Stimulated activated CD8-positive, alpha-beta memory T cell treated with anti-CD3 and anti-CD28 coated beads, Interleukin-4, amount 100 ng/mL, for 24 hours (primary cell): ENCODE data around the gene CTDSP1.

Experiments used
- DNase-seq: peaks from one replicate; pipeline ENCODE4 v3.0.0-alpha.2; 2020; ENCODE audit warnings: low read depth

Gene CTDSP1

DNA sequence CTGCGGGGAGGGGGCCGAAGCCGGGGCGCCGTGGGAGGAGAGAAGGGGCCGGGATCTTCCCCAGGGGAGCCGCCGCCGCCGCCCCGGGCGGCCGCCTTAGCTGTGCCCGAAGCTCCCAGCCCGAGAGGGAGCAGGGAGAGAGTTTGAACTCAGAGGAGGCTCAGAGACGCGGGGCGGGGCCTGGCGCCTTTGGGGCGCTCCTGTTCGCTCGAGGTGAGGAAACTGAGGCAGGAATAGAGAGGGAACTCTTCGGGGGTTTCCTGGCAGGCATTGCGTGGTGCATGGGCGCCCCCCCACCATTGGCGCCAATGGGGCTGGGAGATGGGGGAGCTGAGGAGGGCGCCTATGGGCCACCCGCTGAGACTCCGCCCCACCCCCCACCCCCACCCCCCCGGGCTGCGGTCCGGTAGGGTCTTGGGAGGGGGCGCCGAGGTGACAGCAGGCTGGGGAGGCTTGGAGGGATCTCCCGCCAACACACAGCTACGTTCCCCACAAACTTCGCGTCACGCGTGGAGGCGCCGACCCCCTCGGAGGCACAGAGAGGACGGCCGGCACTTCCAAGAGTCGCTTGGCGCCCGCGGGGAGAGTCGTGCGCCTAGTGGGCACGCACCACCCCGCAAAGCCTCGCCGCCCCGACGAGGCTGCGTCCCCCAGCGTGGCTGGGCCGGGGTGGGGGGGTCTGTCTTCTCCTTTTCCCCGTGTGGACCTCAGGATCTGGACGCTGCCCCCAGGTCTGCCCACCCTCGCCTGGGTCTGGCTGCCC, 680 bp downstream of the CTDSP1 start:
- no peak for DNase-seq

GRCh38 chr2:218400930-218401881, 1.5 kb downstream of the CTDSP1 start:
- DNase-seq: no peak

DNA sequence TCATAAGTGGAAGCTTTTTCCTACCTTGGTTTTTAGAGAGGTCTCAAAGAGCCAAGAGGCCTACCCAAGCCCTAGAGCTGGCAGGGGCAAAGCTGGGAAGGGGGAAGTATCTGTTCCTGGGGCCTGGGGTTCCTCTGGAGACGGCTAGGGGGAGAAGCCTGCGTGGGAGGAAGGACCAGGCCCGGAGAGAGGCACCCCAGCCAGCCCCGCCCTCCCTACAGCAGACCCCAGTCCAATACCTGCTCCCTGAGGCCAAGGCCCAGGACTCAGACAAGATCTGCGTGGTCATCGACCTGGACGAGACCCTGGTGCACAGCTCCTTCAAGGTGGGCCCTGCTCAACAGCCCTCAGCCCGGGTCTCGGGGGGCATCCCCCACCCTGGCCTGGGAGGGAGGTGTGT, 2.2 kb downstream of the CTDSP1 start:
- no peak for DNase-seq

GRCh38 chr2:218402491-218402901, 2.8 kb downstream of the CTDSP1 start:
- DNase-seq: no peak

GRCh38 chr2:218402911-218403411, 3.3 kb downstream of the CTDSP1 start:
- DNase-seq: no peak

DNA sequence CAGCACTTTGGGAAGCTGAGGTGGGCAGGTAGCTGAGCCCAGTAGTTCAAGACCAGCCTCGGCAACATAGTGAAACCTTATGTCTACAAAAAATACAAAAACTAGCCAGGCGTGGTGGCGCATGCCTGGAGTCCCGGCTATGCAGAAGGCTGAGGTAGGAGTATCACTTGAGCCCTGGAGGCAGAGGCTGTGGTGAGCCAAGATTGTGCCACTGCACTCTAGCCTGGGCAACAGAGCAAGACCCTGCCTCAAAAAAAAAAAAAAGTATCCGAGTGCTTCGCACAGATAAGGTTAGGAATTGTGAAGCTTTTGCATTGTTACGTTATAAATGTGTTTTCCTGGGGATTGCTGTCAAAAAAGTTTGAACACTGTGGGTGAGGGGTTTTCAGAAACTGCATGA, 4.1 kb downstream of the CTDSP1 start:
- DNase-seq: no peak

DNA sequence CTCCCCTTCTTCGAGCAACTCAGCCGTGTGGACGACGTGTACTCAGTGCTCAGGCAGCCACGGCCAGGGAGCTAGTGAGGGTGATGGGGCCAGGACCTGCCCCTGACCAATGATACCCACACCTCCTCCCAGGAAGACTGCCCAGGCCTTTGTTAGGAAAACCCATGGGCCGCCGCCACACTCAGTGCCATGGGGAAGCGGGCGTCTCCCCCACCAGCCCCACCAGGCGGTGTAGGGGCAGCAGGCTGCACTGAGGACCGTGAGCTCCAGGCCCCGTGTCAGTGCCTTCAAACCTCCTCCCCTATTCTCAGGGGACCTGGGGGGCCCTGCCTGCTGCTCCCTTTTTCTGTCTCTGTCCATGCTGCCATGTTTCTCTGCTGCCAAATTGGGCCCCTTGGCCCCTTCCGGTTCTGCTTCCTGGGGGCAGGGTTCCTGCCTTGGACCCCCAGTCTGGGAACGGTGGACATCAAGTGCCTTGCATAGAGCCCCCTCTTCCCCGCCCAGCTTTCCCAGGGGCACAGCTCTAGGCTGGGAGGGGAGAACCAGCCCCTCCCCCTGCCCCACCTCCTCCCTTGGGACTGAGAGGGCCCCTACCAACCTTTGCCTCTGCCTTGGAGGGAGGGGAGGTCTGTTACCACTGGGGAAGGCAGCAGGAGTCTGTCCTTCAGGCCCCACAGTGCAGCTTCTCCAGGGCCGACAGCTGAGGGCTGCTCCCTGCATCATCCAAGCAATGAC, 4.8 kb downstream of the CTDSP1 start:
- DNase-seq: no peak

DNA sequence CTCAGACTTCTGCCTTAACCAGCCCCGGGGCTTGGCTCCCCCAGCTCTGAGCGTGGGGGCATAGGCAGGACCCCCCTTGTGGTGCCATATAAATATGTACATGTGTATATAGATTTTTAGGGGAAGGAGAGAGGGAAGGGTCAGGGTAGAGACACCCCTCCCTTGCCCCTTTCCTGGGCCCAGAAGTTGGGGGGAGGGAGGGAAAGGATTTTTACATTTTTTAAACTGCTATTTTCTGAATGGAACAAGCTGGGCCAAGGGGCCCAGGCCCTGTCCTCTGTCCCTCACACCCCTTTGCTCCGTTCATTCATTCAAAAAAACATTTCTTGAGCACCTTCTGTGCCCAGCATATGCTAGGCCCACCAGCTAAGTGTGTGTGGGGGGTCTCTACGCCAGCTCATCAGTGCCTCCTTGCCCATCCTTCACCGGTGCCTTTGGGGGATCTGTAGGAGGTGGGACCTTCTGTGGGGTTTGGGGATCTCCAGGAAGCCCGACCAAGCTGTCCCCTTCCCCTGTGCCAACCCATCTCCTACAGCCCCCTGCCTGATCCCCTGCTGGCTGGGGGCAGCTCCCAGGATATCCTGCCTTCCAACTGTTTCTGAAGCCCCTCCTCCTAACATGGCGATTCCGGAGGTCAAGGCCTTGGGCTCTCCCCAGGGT, 5.5 kb downstream of the CTDSP1 start:
- DNase-seq: no peak

- no peak for DNase-seq
Observed at GRCh38 chr2:218405746-218406208, 6.1 kb downstream of the CTDSP1 start.

DNA sequence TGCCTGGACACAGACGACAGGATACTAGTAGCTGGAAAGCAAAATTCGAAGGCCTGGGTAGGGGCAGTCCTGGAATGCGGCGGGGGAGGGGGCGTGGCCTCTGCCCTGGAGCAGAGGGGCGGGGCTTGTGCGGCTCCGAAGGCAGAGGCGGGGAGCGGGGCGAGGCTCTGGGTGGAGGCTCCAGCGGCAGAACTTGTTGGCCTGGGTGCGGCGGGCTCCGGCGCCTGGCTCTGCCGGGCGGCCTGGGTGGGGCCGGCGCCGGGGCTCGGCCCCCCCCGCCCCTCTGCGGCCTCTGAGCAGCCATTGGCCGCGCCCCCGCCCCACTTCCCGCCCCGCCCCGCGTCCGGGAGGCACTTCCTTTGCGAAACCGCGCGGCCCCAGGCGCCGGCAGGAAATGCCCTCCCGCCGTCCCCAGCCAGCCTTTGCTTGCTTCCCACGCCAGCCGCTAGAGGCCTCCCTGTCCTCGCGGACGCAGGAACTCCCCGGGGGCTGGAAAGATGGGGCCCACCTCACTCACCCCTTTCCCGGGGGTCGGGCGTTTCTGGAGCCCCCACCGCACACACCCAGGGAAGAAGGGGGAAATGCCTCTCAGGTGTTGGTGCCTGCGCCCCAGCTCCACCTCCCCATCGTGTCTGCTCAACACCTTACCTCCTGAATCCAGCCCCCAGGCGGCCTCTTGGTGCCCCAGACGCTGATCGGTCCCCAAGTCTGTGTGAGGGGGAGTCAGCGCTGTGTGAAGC, 6.7 kb downstream of the CTDSP1 start:
- peak; percentile 93 for DNase-seq

GRCh38 chr2:218406949-218407618, 7.4 kb downstream of the CTDSP1 start:
- no peak for DNase-seq

- DNase-seq: no peak
Observed at GRCh38 chr2:218407717-218408116, 8.0 kb downstream of the CTDSP1 start.

DNA sequence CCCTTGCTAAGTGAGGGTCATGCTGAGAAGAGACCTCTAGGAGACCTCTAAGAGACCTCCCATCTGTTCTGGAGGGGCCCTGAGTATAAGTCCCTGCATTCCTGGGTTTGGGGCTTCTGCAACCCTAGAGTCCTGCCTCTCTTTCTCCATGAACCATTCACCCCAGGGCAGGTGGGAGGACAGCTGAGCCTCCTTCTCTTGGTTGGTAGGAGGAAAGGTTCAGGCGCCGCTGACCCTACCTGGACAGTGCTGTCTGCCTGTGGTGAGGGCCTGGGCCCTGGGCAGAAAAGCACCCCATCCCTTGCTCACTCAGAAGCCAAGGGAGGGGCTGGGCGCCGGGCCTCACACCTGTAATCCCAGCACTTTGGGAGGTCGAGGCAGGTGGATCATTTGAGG, 18.7 kb downstream of the CTDSP1 start:
- no peak for DNase-seq

DNA sequence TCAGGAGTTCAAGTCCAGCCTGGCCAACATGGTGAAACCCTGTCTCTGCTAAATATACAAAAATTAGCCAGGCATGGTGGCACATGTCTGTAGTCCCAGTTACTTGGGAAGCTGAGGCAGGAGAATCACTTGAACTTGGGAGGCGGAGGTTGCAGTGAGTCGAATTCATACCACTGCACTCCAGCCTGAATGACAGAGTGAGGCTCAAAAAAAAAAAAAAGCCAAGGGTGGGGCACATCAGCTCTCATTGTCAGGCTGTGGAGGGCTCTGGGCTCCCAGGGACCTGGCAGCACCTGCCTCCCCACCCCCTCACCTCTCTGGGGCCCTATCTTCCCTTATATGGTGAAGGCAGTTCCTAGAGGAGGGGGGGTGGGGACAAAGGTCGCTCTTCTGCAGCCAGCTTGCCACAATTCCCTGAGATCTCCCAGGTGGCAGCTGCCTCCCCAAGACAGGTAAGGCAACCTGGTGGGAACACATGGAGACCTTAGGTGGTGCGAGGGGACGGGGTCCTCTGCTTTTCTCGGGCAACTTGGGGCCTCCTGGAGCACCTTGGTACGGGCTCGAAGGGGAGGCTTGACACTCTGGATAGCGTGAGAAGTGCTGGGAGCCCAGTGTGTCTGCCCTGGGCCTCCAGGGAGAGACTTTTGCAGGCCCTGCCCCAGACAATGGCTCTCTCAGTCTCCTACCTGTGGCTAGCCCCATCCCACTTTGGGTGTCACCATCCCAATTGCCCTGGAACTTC, 19.2 kb downstream of the CTDSP1 start, which contains the start of gene VIL1:
Gene VIL1, plus strand, starts transcription at position 407 of the 742 bp plus-strand sequence. CDS start 4,656 bp downstream, outside the sequence.
- DNase-seq: no peak

DNA sequence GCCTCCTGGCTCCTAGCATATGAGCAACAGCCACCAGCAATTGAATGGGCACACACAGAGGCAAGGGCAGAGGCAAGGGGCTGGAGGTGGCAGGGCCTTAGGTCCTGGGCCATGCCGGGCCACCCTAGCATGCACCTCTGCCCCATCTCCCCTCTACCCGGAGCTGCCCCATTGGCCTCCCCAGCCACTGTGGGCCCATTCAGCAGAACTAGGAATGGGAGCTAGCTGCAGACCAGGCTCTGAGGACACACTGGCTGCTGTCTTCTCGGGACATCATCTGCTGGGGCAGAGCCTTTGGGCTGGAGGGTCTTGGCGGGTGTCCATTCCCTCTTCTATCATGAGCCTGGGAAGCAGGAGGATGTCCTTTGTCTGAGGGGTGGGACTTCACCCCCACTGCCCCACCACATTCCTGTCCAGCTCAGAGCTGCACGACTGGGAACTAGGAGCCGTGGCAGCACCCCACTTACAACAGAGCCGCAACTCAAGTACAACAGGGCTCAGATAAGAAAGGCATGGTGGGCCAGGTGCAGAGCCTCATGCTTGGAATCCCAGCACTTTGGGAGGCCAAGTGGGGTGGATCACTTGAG, 20.1 kb downstream of the CTDSP1 start:
- no peak for DNase-seq

DNA sequence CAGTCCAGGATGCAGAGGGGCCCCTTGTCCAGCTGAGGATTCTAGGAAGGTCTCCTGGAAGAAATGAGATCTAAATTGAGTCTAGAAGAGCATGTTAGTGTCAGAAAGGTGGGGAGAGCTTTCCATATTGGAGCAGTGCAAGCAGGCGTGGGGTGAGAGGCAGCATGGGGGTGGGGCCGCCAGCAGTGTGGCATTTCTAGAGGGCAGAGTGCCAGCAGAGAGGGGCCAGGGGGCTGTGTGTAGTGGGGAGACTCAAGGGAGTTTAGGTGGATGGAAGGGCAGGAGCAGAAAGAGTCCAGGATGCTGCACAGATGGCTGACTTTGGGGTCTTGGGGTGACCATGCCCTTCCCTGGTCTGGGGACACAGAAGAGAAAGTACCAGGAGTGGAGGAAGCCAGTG, 21.4 kb downstream of the CTDSP1 start:
- DNase-seq: no peak

DNA sequence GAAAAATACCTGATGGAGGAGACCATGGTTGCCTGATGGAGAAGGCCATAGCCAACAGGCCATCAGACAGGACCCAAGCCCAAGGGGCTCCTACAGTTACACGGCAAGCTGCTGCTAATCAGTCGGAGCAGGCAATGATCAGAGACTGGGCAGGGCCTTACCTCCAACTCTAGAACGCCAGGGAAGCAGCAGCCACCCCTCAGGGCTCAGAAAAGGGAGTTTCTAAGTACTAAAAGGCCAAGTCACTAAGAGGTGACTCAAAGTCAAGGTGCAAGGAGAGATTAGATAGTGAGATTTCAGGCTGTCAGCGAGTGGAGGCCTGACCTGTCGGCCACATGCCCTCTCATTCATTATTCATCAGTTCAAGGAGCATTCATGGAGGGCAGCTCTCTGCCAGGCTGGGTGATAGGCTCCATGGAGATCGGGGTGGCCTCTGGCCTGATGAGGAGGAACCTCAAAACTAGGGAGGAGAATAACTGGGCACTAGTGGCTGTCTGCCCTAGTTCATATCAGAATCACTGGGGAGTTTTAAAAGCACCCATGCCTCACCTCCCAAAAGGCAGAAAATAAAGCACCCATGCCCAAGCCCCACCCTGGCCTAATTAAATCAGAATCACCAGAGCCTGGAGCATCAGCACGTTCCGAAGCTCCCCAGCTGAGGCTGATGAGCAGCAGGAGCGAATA, 22.9 kb downstream of the CTDSP1 start:
- DNase-seq: no peak

DNA sequence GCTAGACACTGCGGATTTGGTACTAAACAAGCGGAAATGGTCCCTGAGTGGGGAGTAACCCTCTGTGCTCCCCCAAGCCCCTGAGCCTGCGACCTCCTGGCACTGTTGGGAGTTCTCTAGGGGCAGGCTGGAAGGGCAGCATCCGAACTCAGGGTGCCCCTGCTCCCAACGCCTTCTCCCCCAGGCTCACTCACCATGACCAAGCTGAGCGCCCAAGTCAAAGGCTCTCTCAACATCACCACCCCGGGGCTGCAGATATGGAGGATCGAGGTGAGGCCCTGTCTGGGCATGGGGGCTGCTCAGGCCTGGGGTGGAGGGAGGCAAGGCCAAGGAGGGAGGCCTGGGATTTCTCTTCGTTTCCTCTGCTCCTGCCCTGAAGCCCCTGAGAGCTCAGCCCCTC, 23.9 kb downstream of the CTDSP1 start:
- DNase-seq: no peak
